Neuronal stem cell (in vitro differentiated cells): ENCODE data around the gene TANGO6.

ENCODE experiments used
- DNase-seq: peaks from one replicate; pipeline ENCODE4 v3.0.0-alpha.2; 2013; ENCODE audit warnings: low spot score
- H2AFZ ChIP-seq: one replicate; pipeline ENCODE4 v1.6.1; 2013; ENCODE audit warnings: mild to moderate bottlenecking, low read length, inconsistent platforms
- H2AK5ac ChIP-seq: 2 replicates; pipeline ENCODE4 v1.6.1; 2013; ENCODE audit warnings: low read depth, mild to moderate bottlenecking, inconsistent platforms, low read length, moderate library complexity, mixed read lengths
- H2BK120ac ChIP-seq: 2 replicates; pipeline ENCODE4 v1.6.1; 2013; ENCODE audit warnings: low read depth, mild to moderate bottlenecking, inconsistent platforms, low read length, moderate library complexity, mixed read lengths
- H2BK12ac ChIP-seq: one replicate; pipeline ENCODE4 v1.6.1; 2013; ENCODE audit warnings: low read length, inconsistent platforms
- H2BK15ac ChIP-seq: 2 replicates; pipeline ENCODE4 v1.6.1; 2013; ENCODE audit warnings: mild to moderate bottlenecking, low read length, inconsistent platforms, mixed read lengths
- H2BK5ac ChIP-seq: one replicate; pipeline ENCODE4 v1.6.1; 2013; ENCODE audit warnings: inconsistent platforms, mild to moderate bottlenecking, low read length, moderate library complexity
- H3K14ac ChIP-seq: one replicate; pipeline ENCODE4 v1.6.1; 2013; ENCODE audit warnings: low read length, inconsistent platforms
- H3K18ac ChIP-seq: 2 replicates; pipeline ENCODE4 v1.6.1; 2013; ENCODE audit warnings: low read length, inconsistent platforms
- H3K23ac ChIP-seq: 2 replicates; pipeline ENCODE4 v1.6.1; 2013; ENCODE audit warnings: low read depth, mild to moderate bottlenecking, mixed read lengths, low read length, inconsistent platforms; ENCODE audit not compliant: poor library complexity
- H3K27ac ChIP-seq: replicated peaks from 3 replicates; pipeline ENCODE4 v1.5.1; 2013; ENCODE audit warnings: low read length, inconsistent platforms
- H3K27me3 ChIP-seq, 3 experiments: 2 replicates each; pipeline ENCODE4 v1.6.1; 2013; ENCODE audit warnings: low read length in 3 of 3, mild to moderate bottlenecking in 2 of 3, inconsistent platforms in 1 of 3, low read depth in 1 of 3, mixed read lengths in 1 of 3, moderate library complexity in 1 of 3; ENCODE audit not compliant: control insufficient read depth in 3 of 3, insufficient read depth in 3 of 3
- H3K36me3 ChIP-seq, 2 donors: replicated peaks in 1 of 2; 2 replicates each; pipeline ENCODE4 v1.6.1; 2013; ENCODE audit warnings: low read length in 2 of 2; ENCODE audit not compliant: control insufficient read depth in 2 of 2, insufficient read depth in 2 of 2
- H3K4ac ChIP-seq: 2 replicates; pipeline ENCODE4 v1.6.1; 2013; ENCODE audit warnings: inconsistent platforms, mild to moderate bottlenecking, low read length, moderate library complexity
- H3K4me1 ChIP-seq, 2 donors: 1 replicate in 1 of 2; 2 replicates in 1 of 2; pipeline ENCODE4 v1.6.1; 2013; ENCODE audit warnings: low read length in 2 of 2, low read depth in 1 of 2; ENCODE audit not compliant: control insufficient read depth in 2 of 2, insufficient read depth in 1 of 2
- H3K4me2 ChIP-seq: one replicate; pipeline ENCODE4 v1.6.1; 2013; ENCODE audit warnings: mild to moderate bottlenecking, low read length, inconsistent platforms; ENCODE audit not compliant: insufficient read depth, poor library complexity, severe bottlenecking
- H3K4me3 ChIP-seq, 2 donors: 2 replicates each; pipeline ENCODE4 v1.5.1; 2013; ENCODE audit warnings: low read length in 2 of 2, mild to moderate bottlenecking in 2 of 2, inconsistent platforms in 1 of 2, moderate library complexity in 1 of 2
- H3K79me1 ChIP-seq: one replicate; pipeline ENCODE4 v1.6.1; 2013; ENCODE audit warnings: low read depth, mild to moderate bottlenecking, inconsistent platforms, low read length, moderate library complexity
- H3K9ac ChIP-seq: one replicate; pipeline ENCODE4 v1.6.1; 2013; ENCODE audit warnings: mild to moderate bottlenecking, low read depth, low read length, inconsistent platforms; ENCODE audit not compliant: poor library complexity
- H3K9me3 ChIP-seq, 2 donors: replicated peaks in 1 of 2; 2 replicates each; pipeline versions ENCODE3 to v1.6.1; 2013; ENCODE audit warnings: low read length in 2 of 2, mild to moderate bottlenecking in 2 of 2, inconsistent platforms in 1 of 2, low read depth in 1 of 2, mixed read lengths in 1 of 2, moderate library complexity in 1 of 2; ENCODE audit not compliant: control insufficient read depth in 2 of 2, insufficient read depth in 1 of 2
- H4K8ac ChIP-seq: one replicate; pipeline ENCODE4 v1.6.1; 2013; ENCODE audit warnings: low read depth, mild to moderate bottlenecking, inconsistent platforms, low read length, moderate library complexity
- H4K91ac ChIP-seq: one replicate; pipeline ENCODE4 v1.6.1; 2013; ENCODE audit warnings: low read length, low read depth, mild to moderate bottlenecking, inconsistent platforms; ENCODE audit not compliant: poor library complexity
- WGBS, 2 donors: extraction: QIAGEN DNeasy Blood & Tissue Kit; methylation state at CpG; one replicate each; pipeline ENCODE4 v1.1.7; 2013; ENCODE audit warnings: missing lambda C conversion rate in 2 of 2, mixed read lengths in 1 of 2; ENCODE audit not compliant: insufficient read length in 2 of 2, insufficient replicate concordance in 1 of 2; ENCODE audit errors: extremely low coverage in 2 of 2; 5-methylcytosine and 5-hydroxymethylcytosine counted together

TANGO6 gene

GRCh38 chr16:69116906-69117305 is 273.6 kb downstream of the TANGO6 start:
- no CpG with 5 or more reads among the region's 6 CpGs for WGBS, 2 donors
- H3K27me3 ChIP-seq = no peaks in the 10 kb centered on the region
- no peak overlapping the region for H3K4me3 ChIP-seq
- no peak overlapping the region for H2BK120ac ChIP-seq
- no peak overlapping the region for H3K18ac ChIP-seq
- H2BK5ac ChIP-seq = no peak overlapping the region
- no peak overlapping the region for H2BK12ac ChIP-seq
- no peak overlapping the region for H3K4ac ChIP-seq
- peaks cover 0 to 17% of the 10 kb centered on the region in 2 donors for H3K9me3 ChIP-seq
- no peaks in the 10 kb centered on the region for H3K4me1 ChIP-seq
- H3K23ac ChIP-seq = no peak overlapping the region
- DNase-seq = no peak
- H3K36me3 ChIP-seq = peaks cover 68 to 89% of the 10 kb centered on the region in 2 donors
- peaks cover 7% of the 10 kb centered on the region for H3K79me1 ChIP-seq
- H4K91ac ChIP-seq = no peak overlapping the region
- no peak overlapping the region for H3K4me2 ChIP-seq
- H2AK5ac ChIP-seq = no peak overlapping the region
- no peak overlapping the region for H2AFZ ChIP-seq
- H3K27ac ChIP-seq = no peak overlapping the region
- no peak overlapping the region for H2BK15ac ChIP-seq
- no peak overlapping the region for H3K14ac ChIP-seq
- H4K8ac ChIP-seq = no peak overlapping the region
- no peak overlapping the region for H3K9ac ChIP-seq

GRCh38 chr16:69118468-69118867 is 275.1 kb downstream of the TANGO6 start:
- Histone ChIP-seq H2BK120ac (no peak overlapping the region), H3K4ac (no peak overlapping the region), H3K4me2 (no peak overlapping the region), H3K27ac (no peak overlapping the region), H3K4me1 (no peaks in the 10 kb centered on the region), H4K91ac (no peak overlapping the region), H3K18ac (no peak overlapping the region), H2AK5ac (no peak overlapping the region), H4K8ac (no peak overlapping the region), H3K79me1 (peaks cover 3% of the 10 kb centered on the region), H3K9ac (no peak overlapping the region), H2BK15ac (no peak overlapping the region), H3K4me3 (peak overlapping the region in 1 of 2 donors; percentile 40), H2BK12ac (no peak overlapping the region), H2AFZ (no peak overlapping the region), H2BK5ac (no peak overlapping the region), H3K14ac (no peak overlapping the region), H3K9me3 (peaks cover 0 to 17% of the 10 kb centered on the region in 2 donors), H3K23ac (no peak overlapping the region), H3K27me3 (no peaks in the 10 kb centered on the region), H3K36me3 (peaks cover 60 to 98% of the 10 kb centered on the region in 2 donors)
- WGBS, 2 donors = no CpG with 5 or more reads among the region's 2 CpGs
- DNase-seq = no peak

- no CpG with 5 or more reads among the region's 2 CpGs for WGBS, 2 donors
- no peak overlapping the region for H2BK12ac ChIP-seq
These were observed 275.7 kb downstream of the TANGO6 start for GRCh38 chr16:69118994-69119393.

GRCh38 chr16:69119536-69119935 is 276.2 kb downstream of the TANGO6 start:
- Histone ChIP-seq H3K18ac (no peak overlapping the region), H3K23ac (no peak overlapping the region), H3K27ac (no peak overlapping the region), H2BK5ac (no peak overlapping the region), H3K4me3 (no peak overlapping the region), H3K36me3 (peaks cover 55 to 97% of the 10 kb centered on the region in 2 donors), H3K4ac (no peak overlapping the region), H3K4me1 (no peaks in the 10 kb centered on the region), H3K14ac (no peak overlapping the region), H4K91ac (no peak overlapping the region), H3K9me3 (peaks cover 0 to 17% of the 10 kb centered on the region in 2 donors), H3K79me1 (peaks cover 3% of the 10 kb centered on the region), H3K4me2 (no peak overlapping the region), H2AFZ (no peak overlapping the region), H2BK12ac (no peak overlapping the region), H2AK5ac (no peak overlapping the region), H4K8ac (no peak overlapping the region), H3K9ac (no peak overlapping the region), H3K27me3 (no peaks in the 10 kb centered on the region), H2BK15ac (no peak overlapping the region), H2BK120ac (no peak overlapping the region)
- no CpG with 5 or more reads among the region's 2 CpGs for WGBS, 2 donors
- no peak for DNase-seq

More at GRCh38 chr16:69118994-69119393, 275.7 kb downstream of the TANGO6 start:
- no peak overlapping the region for H3K14ac ChIP-seq
- no peak overlapping the region for H4K91ac ChIP-seq
- no peak overlapping the region for H4K8ac ChIP-seq
- no peaks in the 10 kb centered on the region for H3K27me3 ChIP-seq
- no peak overlapping the region for H2BK120ac ChIP-seq
- H2BK15ac ChIP-seq = no peak overlapping the region
- DNase-seq = no peak
- H2AK5ac ChIP-seq = no peak overlapping the region
- no peak overlapping the region for H3K9ac ChIP-seq
- H3K4me3 ChIP-seq = no peak overlapping the region
- H3K79me1 ChIP-seq = peaks cover 3% of the 10 kb centered on the region
- H2AFZ ChIP-seq = no peak overlapping the region
- H3K4ac ChIP-seq = no peak overlapping the region
- peaks cover 0 to 17% of the 10 kb centered on the region in 2 donors for H3K9me3 ChIP-seq
- no peaks in the 10 kb centered on the region for H3K4me1 ChIP-seq
- H3K18ac ChIP-seq = no peak overlapping the region
- H3K36me3 ChIP-seq = peaks cover 57 to 97% of the 10 kb centered on the region in 2 donors
- no peak overlapping the region for H3K4me2 ChIP-seq
- H3K23ac ChIP-seq = no peak overlapping the region
- no peak overlapping the region for H3K27ac ChIP-seq
- H2BK5ac ChIP-seq = no peak overlapping the region
